Astrocyte (in vitro differentiated cells and primary cell): Measurements from ENCODE around the gene ABCB1. TPM values are rescaled to one million over a fixed set of nuclear protein-coding genes. Genes with fewer than 3 reads are reported as not detected.
A peak's percentile ranks its signal among the peaks of the same experiment; 100 is the strongest.

Experiments
- DNase-seq: peaks from one replicate; pipeline ENCODE4 v3.0.0-alpha.2; 2010; ENCODE audit warnings: low read depth
- FAIRE-seq: peaks from 2 replicates; lab custom pipeline; 2011; peaks lifted over from hg19 to GRCh38; lab: Jason Lieb, UNC
- H2AFZ ChIP-seq: 2 replicates; pipeline ENCODE4 v1.6.0; 2012; ENCODE audit warnings: low read depth, low read length, inconsistent platforms
- H3K27ac ChIP-seq: 2 replicates; pipeline ENCODE4 v1.5.1; 2011; ENCODE audit warnings: low read depth, low read length, inconsistent platforms
- H3K27me3 ChIP-seq: 2 replicates; pipeline ENCODE4 v1.6.0; 2011; ENCODE audit warnings: low read length, inconsistent platforms; ENCODE audit not compliant: insufficient read depth
- H3K36me3 ChIP-seq: 2 replicates; pipeline ENCODE4 v1.5.1; 2011; ENCODE audit warnings: low read length, inconsistent platforms; ENCODE audit not compliant: insufficient read depth
- H3K4me1 ChIP-seq: 2 replicates; pipeline ENCODE4 v1.5.1; 2011; ENCODE audit warnings: low read length, inconsistent platforms; ENCODE audit not compliant: insufficient read depth
- H3K4me2 ChIP-seq: 2 replicates; pipeline ENCODE4 v1.6.0; 2012; ENCODE audit warnings: low read length, inconsistent platforms
- H3K4me3 ChIP-seq: 2 replicates; pipeline ENCODE4 v1.5.1; 2011; ENCODE audit warnings: low read depth, mild to moderate bottlenecking, low read length, inconsistent platforms; ENCODE audit not compliant: insufficient read depth
- H3K79me2 ChIP-seq: 2 replicates; pipeline ENCODE4 v1.6.0; 2012; ENCODE audit warnings: mild to moderate bottlenecking, low read length, inconsistent platforms; ENCODE audit not compliant: insufficient read depth
- H3K9ac ChIP-seq: 2 replicates; pipeline ENCODE4 v1.6.0; 2012; ENCODE audit warnings: mild to moderate bottlenecking, low read length, inconsistent platforms
- H3K9me3 ChIP-seq: 2 replicates; pipeline ENCODE4 v1.5.1; 2012; ENCODE audit warnings: low read depth, mild to moderate bottlenecking, low read length, inconsistent platforms; ENCODE audit not compliant: insufficient read depth
- H4K20me1 ChIP-seq: 2 replicates; pipeline ENCODE4 v1.6.0; 2012; ENCODE audit warnings: low read length, inconsistent platforms; ENCODE audit not compliant: insufficient read depth
- H3K27ac Mint-ChIP-seq: one replicate; pipeline ENCODE4 v1.8.0; 2021; ENCODE audit warnings: mild to moderate bottlenecking, mixed read lengths; ENCODE audit not compliant: unreplicated experiment
- H3K27me3 Mint-ChIP-seq: one replicate; pipeline ENCODE4 v1.8.0; 2021; ENCODE audit warnings: low read depth, mixed read lengths; ENCODE audit not compliant: unreplicated experiment
- H3K36me3 Mint-ChIP-seq: one replicate; pipeline ENCODE4 v1.8.0; 2021; ENCODE audit warnings: low read depth, mixed read lengths; ENCODE audit not compliant: unreplicated experiment
- H3K4me1 Mint-ChIP-seq: one replicate; pipeline ENCODE4 v1.8.0; 2021; ENCODE audit warnings: low read depth, mixed read lengths; ENCODE audit not compliant: unreplicated experiment
- H3K4me3 Mint-ChIP-seq: one replicate; pipeline ENCODE4 v1.8.0; 2021; ENCODE audit warnings: mild to moderate bottlenecking, moderate library complexity, mixed read lengths; ENCODE audit not compliant: unreplicated experiment
- H3K9me3 Mint-ChIP-seq: one replicate; pipeline ENCODE4 v1.8.0; 2021; ENCODE audit warnings: mild to moderate bottlenecking, mixed read lengths; ENCODE audit not compliant: unreplicated experiment
- CTCF ChIP-seq: IDR thresholded peaks from 2 replicates; pipeline ENCODE4 v1.5.1; 2011; ENCODE audit warnings: low read depth, mild to moderate bottlenecking, inconsistent platforms, low read length, moderate library complexity; ENCODE audit not compliant: insufficient read depth
- EZH2 ChIP-seq: IDR thresholded peaks from 2 replicates; pipeline ENCODE4 v1.6.1; 2012; ENCODE audit warnings: mild to moderate bottlenecking, low read length, inconsistent platforms; ENCODE audit not compliant: insufficient read depth
- total RNA-seq: library from RNA; stranded (reverse); gene quantifications from 2 replicates; pipeline ENCODE4 v1.2.1, GENCODE V29; 2021

The ABCB1 gene
- total RNA-seq, 1 donor from 2014 or later = 0.79 TPM

- H3K27me3 Mint-ChIP-seq = peaks cover 12% of the 10 kb centered on the region
- TF ChIP-seq EZH2 (no peak), CTCF (no peak)
- FAIRE-seq = no peak
Measured at GRCh38 chr7:87480386-87480785, 120.3 kb downstream of the ABCB1 start.

GRCh38 chr7:87479951-87480350 is 120.7 kb downstream of the ABCB1 start:
- no peaks in the 10 kb centered on the region for H4K20me1 ChIP-seq
- H3K79me2 ChIP-seq = no peaks in the 10 kb centered on the region
- peak overlapping the region; percentile 43 for H3K4me2 ChIP-seq
- H3K4me3 ChIP-seq = no peak overlapping the region
- TF ChIP-seq CTCF = no peak
- no peaks in the 10 kb centered on the region for H3K36me3 ChIP-seq
- no peak overlapping the region for H3K9ac ChIP-seq
- Mint-ChIP-seq H3K9me3 (peaks cover 2% of the 10 kb centered on the region), H3K4me3 (no peak overlapping the region), H3K4me1 (peaks cover 1% of the 10 kb centered on the region), H3K27me3 (peaks cover 13% of the 10 kb centered on the region), H3K27ac (no peak overlapping the region), H3K36me3 (no peaks in the 10 kb centered on the region)
- DNase-seq (peak; percentile 38), FAIRE-seq (no peak)
- no peak overlapping the region for H2AFZ ChIP-seq
- no peaks in the 10 kb centered on the region for H3K9me3 ChIP-seq
- peaks cover 8% of the 10 kb centered on the region for H3K27me3 ChIP-seq
- H3K4me1 ChIP-seq = peaks cover 19% of the 10 kb centered on the region
- peak overlapping the region; percentile 20 for H3K27ac ChIP-seq

More at GRCh38 chr7:87480386-87480785, 120.3 kb downstream of the ABCB1 start:
- no peaks in the 10 kb centered on the region for H3K9me3 ChIP-seq
- Mint-ChIP-seq H3K4me1 (no peaks in the 10 kb centered on the region), H3K9me3 (peaks cover 2% of the 10 kb centered on the region), H3K4me3 (no peak overlapping the region), H3K27ac (no peak overlapping the region), H3K36me3 (no peaks in the 10 kb centered on the region)
- no peak overlapping the region for H2AFZ ChIP-seq
- H4K20me1 ChIP-seq = no peaks in the 10 kb centered on the region
- no peak overlapping the region for H3K9ac ChIP-seq
- DNase-seq = peak; percentile 71
- no peaks in the 10 kb centered on the region for H3K36me3 ChIP-seq
- peak overlapping the region; percentile 43 for H3K4me2 ChIP-seq
- H3K79me2 ChIP-seq = no peaks in the 10 kb centered on the region
- peak overlapping the region; percentile 20 for H3K27ac ChIP-seq
- peaks cover 8% of the 10 kb centered on the region for H3K27me3 ChIP-seq
- H3K4me1 ChIP-seq = peaks cover 16% of the 10 kb centered on the region
- no peak overlapping the region for H3K4me3 ChIP-seq

GRCh38 chr7:87476179-87476557 is 124.5 kb downstream of the ABCB1 start:
- peaks cover 25% of the 10 kb centered on the region for H3K27me3 Mint-ChIP-seq
- H3K9me3 Mint-ChIP-seq = no peaks in the 10 kb centered on the region
- Histone ChIP-seq H3K79me2 (no peaks in the 10 kb centered on the region), H2AFZ (peak overlapping the region; percentile 64), H3K9ac (peak overlapping the region; percentile 51), H3K36me3 (no peaks in the 10 kb centered on the region), H3K27ac (no peak overlapping the region), H3K4me2 (peak overlapping the region; percentile 88), H3K4me3 (peak overlapping the region; percentile 45), H3K9me3 (no peaks in the 10 kb centered on the region), H4K20me1 (no peaks in the 10 kb centered on the region), H3K27me3 (peaks cover 8% of the 10 kb centered on the region), H3K4me1 (peaks cover 24% of the 10 kb centered on the region)
- no peak for FAIRE-seq
- H3K4me1 Mint-ChIP-seq = peaks cover 7% of the 10 kb centered on the region
- no peak for DNase-seq
- H3K4me3 Mint-ChIP-seq = peak overlapping the region; percentile 58
- no peaks in the 10 kb centered on the region for H3K36me3 Mint-ChIP-seq
- no peak overlapping the region for H3K27ac Mint-ChIP-seq
- no peak for TF ChIP-seq EZH2
- TF ChIP-seq CTCF = no peak
